Heart right ventricle (tissue), 16 donors: ENCODE data around the gene SDR9C7. TPM values are rescaled to one million over a fixed set of nuclear protein-coding genes. Genes with fewer than 3 reads are reported as not detected.
"Not testable (repeated sequence)": the region's sequence is repeated elsewhere in the genome, so short reads cannot be mapped to it uniquely, and the experiment has no call there.

Experiments used
- ATAC-seq, 8 donors: fragments of 200-7000 bp; cut with Tn5 transposase; one replicate each; pipeline ENCODE4 v1.9.1; 2020; ENCODE audit warnings: mild to moderate bottlenecking in 8 of 8, moderate library complexity in 8 of 8, moderate number of reproducible peaks in 1 of 8
- DNase-seq, 2 donors: peaks; one replicate each; pipeline ENCODE4 v3.0.0-alpha.2; 2020
- H3K27ac ChIP-seq, 10 donors: fragments of 200-600 bp; sonication (generic) in 2 of 10; one replicate each; pipeline versions ENCODE4 v1.5.0 to v1.8.0; 2020 to 2022; ENCODE audit warnings: mild to moderate bottlenecking in 3 of 10
- H3K27me3 ChIP-seq, 7 donors: fragments of 200-600 bp; one replicate each; pipeline ENCODE4 v1.8.0; 2021 to 2022; ENCODE audit warnings: mild to moderate bottlenecking in 2 of 7
- H3K36me3 ChIP-seq, 9 donors: fragments of 200-600 bp; sonication (generic) in 1 of 9; one replicate each; pipeline versions ENCODE4 v1.5.0 to v1.8.0; 2020 to 2022; ENCODE audit warnings: mild to moderate bottlenecking in 2 of 9
- H3K4me1 ChIP-seq, 9 donors: fragments of 200-600 bp; sonication (generic) in 1 of 9; one replicate each; pipeline versions ENCODE4 v1.5.0 to v1.8.0; 2020 to 2022; ENCODE audit warnings: mild to moderate bottlenecking in 4 of 9
- H3K4me3 ChIP-seq, 10 donors: fragments of 200-600 bp; sonication (generic) in 2 of 10; one replicate each; pipeline versions ENCODE4 v1.5.0 to v1.8.0; 2020 to 2022; ENCODE audit warnings: mild to moderate bottlenecking in 7 of 10, moderate library complexity in 2 of 10
- H3K9me3 ChIP-seq, 11 donors: fragments of 200-600 bp in 10 of 11; sonication (generic) in 2 of 11; one replicate each; pipeline versions ENCODE4 v1.5.0 to v1.8.0; 2013 to 2022; ENCODE audit warnings: mild to moderate bottlenecking in 2 of 11, control low read depth in 1 of 11, moderate library complexity in 1 of 11
- WGBS, 2 donors: extraction: QIAGEN DNeasy Blood & Tissue Kit; methylation state at CpG; one replicate each; pipeline ENCODE4 v1.1.7; 2013; ENCODE audit warnings: inconsistent platforms in 1 of 2; 5-methylcytosine and 5-hydroxymethylcytosine counted together
- intact Hi-C, 10 donors: fragments of 100-400 bp; cut with DNase I; formaldehyde crosslinking; loops; one replicate each; pipeline versions ENCODE4 v1.11.1 to v1.14.2; 2022
- polyA plus RNA-seq, 2 donors: library from polyadenylated mRNA; stranded (reverse); fragments of 200-250 nt; gene quantifications; one replicate each; pipeline ENCODE4 v1.2.3, GENCODE V29; 2013
- total RNA-seq, 10 donors: library from RNA; stranded (reverse); fragmentation: NEBNext Ultra II Directional in 3 of 10; extraction: Animal tissue kit (Norgen Biotek cat#: 25700) in 3 of 10; gene quantifications; one replicate each; pipeline versions ENCODE4 v1.2.1 to v1.2.4, GENCODE V29; 2021 to 2023
- TF ChIP-seq, protein P1 (sequence below), 9 donors: fragments of 200-600 bp; sonication (generic) in 2 of 9; IDR thresholded peaks; one replicate each; pipeline versions ENCODE4 v1.5.0 to v1.8.0; 2021 to 2022; ENCODE audit warnings: antibody characterized with exemption in 9 of 9, mild to moderate bottlenecking in 5 of 9, moderate library complexity in 1 of 9
- donor health status: Arrhythmogenic right ventricular cardiomyopathy.
- donor health status: ischemic (EF 13 %, LVEDD 7.1; RV severe dilation, severe dysfunction).
- donor health status: healthy with polysubstance abuse.
- donor health status: DM: no; HTN: yes; CAD: no.
- donor health status: DM: no; HTN: no; CAD: no.
- donor health status: ischemic (EF 25% LVEDD 6.9; RV normal size, moderate dysfunction).
- donor health status: ischemic (EF 25% LVEDD 5.7; RV mildly dilated, moderate dysfunction).
- donor health status: healthy.
- donor health status: DM: yes; HTN: yes; CAD: no.
- donor health status: Ischemic cardiomyopathy.
- donor health status: ischemic (EF 35%, LVEDD 5.7; RV mildly dilated, moderate dysfunction).
- donor health status: nonischemic (EF 11% LVEDD 7.7; RV severe dilation, severe dysfunction).
- donor health status: DM: yes; HTN: yes; CAD: no.
- donor health status: PGD.
- donor health status: ischemic (EF 29% LVEDD 5.4; RV normal size, mild dysfunction).
- donor health status: nonischemic (EF 23%, LVEDD 6.1; RV moderate dilation, normal function).

SDR9C7 gene
- total and polyA plus RNA-seq, 12 donors = 0.04 to 0.29 (median 0.21) TPM; not detected in 8

DNA sequence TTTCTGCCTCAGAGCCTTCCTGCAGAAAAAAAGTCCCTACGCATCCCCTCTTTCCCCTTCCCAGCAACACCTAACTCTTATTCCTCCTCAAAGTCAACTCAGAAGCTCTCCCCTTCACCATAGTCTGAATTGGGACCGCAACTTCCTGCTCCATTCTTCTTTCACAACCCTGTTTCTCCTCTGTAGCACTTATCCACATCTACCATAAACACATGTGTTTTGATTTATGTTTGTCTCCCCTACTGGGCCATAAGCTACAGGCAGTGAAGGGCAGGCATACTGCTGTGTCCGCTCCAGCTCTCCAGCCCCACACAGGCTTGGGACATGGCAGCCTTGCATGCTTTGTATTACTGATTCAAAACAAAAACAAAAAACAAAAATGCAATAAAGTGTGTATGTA is 5.9 kb downstream of the SDR9C7 start:
- intact Hi-C loops = no loop called here
- TF ChIP-seq, protein P1, sequence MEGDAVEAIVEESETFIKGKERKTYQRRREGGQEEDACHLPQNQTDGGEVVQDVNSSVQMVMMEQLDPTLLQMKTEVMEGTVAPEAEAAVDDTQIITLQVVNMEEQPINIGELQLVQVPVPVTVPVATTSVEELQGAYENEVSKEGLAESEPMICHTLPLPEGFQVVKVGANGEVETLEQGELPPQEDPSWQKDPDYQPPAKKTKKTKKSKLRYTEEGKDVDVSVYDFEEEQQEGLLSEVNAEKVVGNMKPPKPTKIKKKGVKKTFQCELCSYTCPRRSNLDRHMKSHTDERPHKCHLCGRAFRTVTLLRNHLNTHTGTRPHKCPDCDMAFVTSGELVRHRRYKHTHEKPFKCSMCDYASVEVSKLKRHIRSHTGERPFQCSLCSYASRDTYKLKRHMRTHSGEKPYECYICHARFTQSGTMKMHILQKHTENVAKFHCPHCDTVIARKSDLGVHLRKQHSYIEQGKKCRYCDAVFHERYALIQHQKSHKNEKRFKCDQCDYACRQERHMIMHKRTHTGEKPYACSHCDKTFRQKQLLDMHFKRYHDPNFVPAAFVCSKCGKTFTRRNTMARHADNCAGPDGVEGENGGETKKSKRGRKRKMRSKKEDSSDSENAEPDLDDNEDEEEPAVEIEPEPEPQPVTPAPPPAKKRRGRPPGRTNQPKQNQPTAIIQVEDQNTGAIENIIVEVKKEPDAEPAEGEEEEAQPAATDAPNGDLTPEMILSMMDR (IDR thresholded peaks at IDR 0.05) = no peak
- 82% methylated on average over 3 of the region's 3 CpGs for WGBS, 2 donors
- Histone ChIP-seq H3K4me1 (peaks cover 0 to 18% (median 4%) of the 10 kb centered on the region in 9 donors), H3K4me3 (no peak overlapping the region), H3K36me3 (no peaks in the 10 kb centered on the region), H3K27me3 (no peaks in the 10 kb centered on the region), H3K27ac (no peak overlapping the region), H3K9me3 (no peaks in the 10 kb centered on the region)
- ATAC-seq (no peak), DNase-seq (no peak)

DNA sequence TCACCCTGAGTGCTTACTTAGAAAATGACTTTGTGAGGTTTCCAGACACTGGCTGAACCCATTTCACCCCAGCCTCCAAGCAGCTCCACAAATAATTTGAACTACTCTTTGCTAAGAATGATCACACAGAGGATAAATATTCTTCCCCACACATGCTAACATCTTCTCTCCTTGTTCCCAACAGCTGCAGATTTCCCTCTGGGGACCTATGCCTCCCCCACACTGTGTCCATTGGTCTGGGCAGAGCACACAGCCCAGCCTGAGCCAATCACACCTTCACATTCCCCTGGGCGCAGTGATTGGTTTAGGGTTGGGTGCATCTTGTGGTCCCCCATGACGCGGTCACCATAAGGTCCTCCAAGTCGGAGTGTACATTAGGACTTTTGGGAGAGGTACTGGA is 6.9 kb downstream of the SDR9C7 start:
- 87 to 95% methylated on average over 4 of the region's 4 CpGs for WGBS, 2 donors
- TF ChIP-seq, protein P1 (IDR thresholded peaks at IDR 0.05) = no peak
- intact Hi-C loops = no loop called here
- H3K4me3 ChIP-seq = no peak overlapping the region
- H3K27me3 ChIP-seq = no peaks in the 10 kb centered on the region
- H3K36me3 ChIP-seq = no peaks in the 10 kb centered on the region
- no peaks in the 10 kb centered on the region for H3K9me3 ChIP-seq
- no peak overlapping the region for H3K27ac ChIP-seq
- DNase-seq (no peak), ATAC-seq (no peak)
- H3K4me1 ChIP-seq = peaks cover 0 to 9% (median 0%) of the 10 kb centered on the region in 9 donors

DNA sequence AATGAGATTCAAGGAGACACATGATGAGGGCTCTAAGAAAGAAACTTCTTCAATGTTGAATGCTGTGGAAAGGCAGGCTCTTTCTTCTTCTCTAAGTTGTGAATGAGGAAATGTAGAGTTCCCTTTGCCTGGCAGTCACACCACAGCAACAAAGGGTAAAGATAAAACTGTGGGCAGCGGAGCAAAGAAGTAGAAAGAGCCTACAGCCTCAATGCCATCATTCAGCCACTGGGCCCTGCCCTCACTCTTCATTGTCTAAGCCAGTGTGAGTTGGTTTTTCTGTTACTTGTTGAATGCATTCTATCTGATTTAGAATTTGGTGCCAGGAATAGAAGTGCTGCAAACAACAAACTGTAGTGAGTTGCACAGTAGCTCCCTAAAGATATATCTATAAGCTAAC is 12.2 kb downstream of the SDR9C7 start:
- H3K36me3 ChIP-seq = no peaks in the 10 kb centered on the region
- TF ChIP-seq, protein P1 (IDR thresholded peaks at IDR 0.05) = no peak

DNA sequence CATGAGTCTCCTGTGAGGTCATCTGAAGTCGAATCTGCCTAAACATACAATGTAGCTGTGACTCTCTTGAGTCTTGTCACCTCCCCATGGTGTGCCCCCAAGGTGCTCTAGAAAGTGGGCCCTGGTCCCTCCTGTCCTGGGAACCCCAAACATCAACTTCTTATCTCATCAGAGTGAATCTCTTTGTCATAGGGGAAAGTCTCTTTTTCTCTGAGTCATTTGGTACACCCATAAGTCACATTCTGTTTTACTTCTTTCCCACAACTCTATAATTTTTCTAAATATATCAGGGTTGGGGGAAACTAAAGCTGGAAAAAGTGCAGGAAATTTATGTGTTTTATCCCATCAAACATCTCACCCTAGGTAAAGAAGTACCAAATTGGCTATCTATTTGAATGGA is 12.9 kb downstream of the SDR9C7 start:
- TF ChIP-seq, protein P1 (IDR thresholded peaks at IDR 0.05) = no peak
- Histone ChIP-seq H3K4me1 (no peaks in the 10 kb centered on the region), H3K27me3 (peaks cover 0 to 7% (median 0%) of the 10 kb centered on the region in 7 donors), H3K36me3 (no peaks in the 10 kb centered on the region), H3K9me3 (peaks cover 0 to 5% (median 0%) of the 10 kb centered on the region in 11 donors), H3K27ac (no peak overlapping the region), H3K4me3 (no peak overlapping the region)
- no peak for ATAC-seq
- no peak for DNase-seq
- 70 to 75% methylated on average over 1 of the region's 1 CpG for WGBS, 2 donors
- intact Hi-C loops = no loop called here

More for the DNA sequence above, 12.2 kb downstream of the SDR9C7 start:
- Histone ChIP-seq H3K27ac (no peak overlapping the region), H3K9me3 (peaks cover 0 to 5% (median 0%) of the 10 kb centered on the region in 11 donors), H3K4me1 (no peaks in the 10 kb centered on the region), H3K27me3 (peaks cover 0 to 5% (median 0%) of the 10 kb centered on the region in 7 donors), H3K4me3 (no peak overlapping the region)
- intact Hi-C loops = no loop called here
- DNase-seq = no peak
- WGBS, 2 donors = 59 to 89% methylated on average over 1 of the region's 1 CpG
- ATAC-seq = no peak

DNA sequence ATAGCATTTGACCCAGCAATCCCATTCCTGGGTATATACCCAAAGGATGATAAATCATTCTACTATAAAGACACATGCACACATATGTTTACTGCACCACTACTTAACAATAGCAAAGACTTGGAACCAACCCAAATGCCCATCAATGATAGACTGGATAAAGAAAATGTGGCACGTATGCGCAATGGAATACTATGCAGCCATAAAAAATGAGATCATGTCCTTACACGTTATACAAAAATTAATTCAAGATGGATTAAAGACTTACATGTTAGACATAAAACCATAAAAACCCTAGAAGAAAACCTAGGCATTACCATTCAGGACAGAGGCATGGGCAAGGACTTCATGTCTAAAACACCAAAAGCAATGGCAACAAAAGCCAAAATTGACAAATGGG is 16.1 kb downstream of the SDR9C7 start:
- H3K9me3 ChIP-seq, ATAC-seq, H3K36me3 ChIP-seq, DNase-seq, H3K4me3 ChIP-seq, H3K27me3 ChIP-seq, H3K4me1 ChIP-seq, intact Hi-C loops, H3K27ac ChIP-seq: not testable (repeated sequence)
- 90 to 94% methylated on average over 3 of the region's 3 CpGs for WGBS, 2 donors
